CD4-positive, alpha-beta T cell (primary cell): ENCODE data around the gene HS3ST3B1. TPM values are rescaled to one million over a fixed set of nuclear protein-coding genes. Genes with fewer than 3 reads are reported as not detected.

ENCODE experiments used
- ATAC-seq: fragments of 200-7000 bp; cut with Tn5 transposase; one replicate; pipeline ENCODE4 v1.10.0; 2022; ENCODE audit warnings: mild to moderate bottlenecking; ENCODE audit not compliant: poor library complexity
- CTCF ChIA-PET: fragments of 350-600 bp; sonication (Branson Sonifier 250); formaldehyde crosslinking; loops from one replicate; lab custom pipeline; 2021; ENCODE audit warnings: antibody characterized with exemption, inconsistent platforms; lab: Charles Lee
- POLR2A ChIA-PET: fragments of 350-600 bp; sonication (Branson Sonifier 250); formaldehyde crosslinking; loops from one replicate; lab custom pipeline; 2021; ENCODE audit warnings: antibody characterized with exemption, inconsistent platforms; lab: Charles Lee
- DNase-seq, 14 experiments: peaks; one replicate each; pipeline ENCODE4 v3.0.0-alpha.2; 2013 to 2020; ENCODE audit warnings: mixed read lengths in 2 of 14
- H3K27ac ChIP-seq, 2 donors: one replicate each; pipeline versions ENCODE4 v1.5.1 to v1.7.0; 2013; ENCODE audit warnings: low read length in 2 of 2, low read depth in 1 of 2, mild to moderate bottlenecking in 1 of 2
- H3K27me3 ChIP-seq, 2 experiments: 1 replicate in 1 of 2; 2 replicates in 1 of 2; pipeline versions ENCODE4 v1.6.1 to v1.7.0; 2013; ENCODE audit warnings: low read length in 2 of 2, control low read depth in 1 of 2, mild to moderate bottlenecking in 1 of 2, moderate library complexity in 1 of 2; ENCODE audit not compliant: insufficient read depth in 2 of 2, control insufficient read depth in 1 of 2
- H3K36me3 ChIP-seq: one replicate; pipeline ENCODE4 v1.6.1; 2013; ENCODE audit warnings: low read length, control low read depth; ENCODE audit not compliant: insufficient read depth
- H3K4me1 ChIP-seq: one replicate; pipeline ENCODE4 v1.6.1; 2013; ENCODE audit warnings: low read length, control low read depth; ENCODE audit not compliant: insufficient read depth
- H3K4me3 ChIP-seq: one replicate; pipeline ENCODE4 v1.5.1; 2013; ENCODE audit warnings: mild to moderate bottlenecking, low read length, moderate library complexity
- H3K9me3 ChIP-seq, 2 experiments: 1 replicate in 1 of 2; 2 replicates in 1 of 2; pipeline versions ENCODE4 v1.6.1 to v1.7.0; 2013; ENCODE audit warnings: low read length in 2 of 2, mild to moderate bottlenecking in 2 of 2, control low read depth in 1 of 2, moderate library complexity in 1 of 2; ENCODE audit not compliant: control insufficient read depth in 1 of 2, insufficient read depth in 1 of 2
- H3K27ac Mint-ChIP-seq: one replicate; pipeline ENCODE4 v1.8.0; 2020; ENCODE audit warnings: mixed read lengths
- H3K27me3 Mint-ChIP-seq: one replicate; pipeline ENCODE4 v1.8.0; 2021; ENCODE audit warnings: mixed read lengths
- H3K36me3 Mint-ChIP-seq: one replicate; pipeline ENCODE4 v1.8.0; 2021; ENCODE audit warnings: low read depth, mixed read lengths
- H3K4me1 Mint-ChIP-seq: one replicate; pipeline ENCODE4 v1.8.0; 2021; ENCODE audit warnings: low read depth, mixed read lengths
- H3K4me3 Mint-ChIP-seq: one replicate; pipeline ENCODE4 v1.8.0; 2020; ENCODE audit warnings: mild to moderate bottlenecking, mixed read lengths
- H3K9me3 Mint-ChIP-seq: one replicate; pipeline ENCODE4 v1.8.0; 2020; ENCODE audit warnings: mixed read lengths
- CTCF ChIP-seq: fragments of 200-600 bp; IDR thresholded peaks from one replicate; pipeline ENCODE4 v1.8.0; 2022; ENCODE audit warnings: antibody characterized with exemption, mild to moderate bottlenecking
- intact Hi-C, 2 experiments: fragments of 100-400 bp; cut with DNase I in 1 of 2; cut with micrococcal nuclease in 1 of 2; formaldehyde crosslinking; loops; one replicate each; pipeline versions ENCODE4 v1.15.1 to v1.9.0; 2023 to 2025; cut with DNase I, micrococcal nuclease
- total RNA-seq, 174 experiments: library from RNA in 2 of 174; stranded (reverse) in 2 of 174; gene quantifications; one replicate each; pipeline ENCODE4 v1.2.3 and lab custom pipeline; 2021 to 2026

HS3ST3B1 gene
- total RNA-seq, 2 experiments from 2014 or later = 9.3 to 11.5 TPM

DNA sequence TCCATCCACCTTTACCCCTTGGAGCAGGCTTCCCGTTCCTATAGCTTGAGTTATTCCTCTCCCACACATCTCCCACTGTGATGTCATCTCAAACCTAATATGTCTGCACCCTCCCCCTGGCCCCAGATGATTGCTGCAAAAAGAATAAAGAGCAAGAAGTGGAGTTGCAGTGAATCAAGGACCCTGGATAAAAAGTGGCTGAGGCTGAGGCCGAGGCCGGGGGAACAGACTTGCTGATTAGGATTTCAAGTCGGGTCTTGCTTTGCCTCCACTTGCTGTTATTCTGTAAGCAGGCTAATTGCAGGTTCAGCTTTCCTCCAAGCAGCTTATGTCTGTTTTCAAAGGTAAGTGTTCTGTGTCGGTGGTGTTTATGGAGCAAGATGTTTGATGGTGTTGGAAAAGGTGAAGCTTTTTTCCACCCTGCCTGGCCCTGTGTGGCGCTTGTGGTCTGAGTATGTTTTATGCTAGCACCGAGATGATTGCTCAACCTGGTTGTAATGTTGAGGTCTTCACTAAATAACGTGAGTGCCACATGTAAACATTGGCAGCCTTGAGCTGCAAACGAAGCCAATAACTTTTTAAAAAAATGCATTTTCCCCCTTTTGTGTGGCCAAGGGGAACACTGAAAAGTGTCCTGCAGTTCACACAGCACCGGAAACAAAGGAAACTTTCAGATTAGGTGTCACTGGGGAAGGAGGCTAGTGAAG is 15.4 kb downstream of the HS3ST3B1 start:
- Mint-ChIP-seq H3K27ac (peak overlapping the region; percentile 52), H3K27me3 (no peaks in the 10 kb centered on the region), H3K4me3 (no peak overlapping the region), H3K9me3 (no peaks in the 10 kb centered on the region), H3K36me3 (peaks cover 48% of the 10 kb centered on the region), H3K4me1 (peaks cover 88% of the 10 kb centered on the region)
- CTCF ChIA-PET = interaction anchor here (1.6 kb wide), 1 partner anchor 10 kb away, joined by 3 read pairs; no protein-coding TSS in a partner anchor
- Histone ChIP-seq H3K4me1 (peaks cover 56% of the 10 kb centered on the region), H3K27me3 (no peaks in the 10 kb centered on the region), H3K4me3 (no peak overlapping the region), H3K36me3 (peaks cover 22% of the 10 kb centered on the region), H3K9me3 (no peaks in the 10 kb centered on the region), H3K27ac (no peak overlapping the region)
- POLR2A ChIA-PET = no interaction called here
- no peak for ATAC-seq
- intact Hi-C loops = no loop called here
- TF ChIP-seq CTCF = no peak
- DNase-seq = no peak

DNA sequence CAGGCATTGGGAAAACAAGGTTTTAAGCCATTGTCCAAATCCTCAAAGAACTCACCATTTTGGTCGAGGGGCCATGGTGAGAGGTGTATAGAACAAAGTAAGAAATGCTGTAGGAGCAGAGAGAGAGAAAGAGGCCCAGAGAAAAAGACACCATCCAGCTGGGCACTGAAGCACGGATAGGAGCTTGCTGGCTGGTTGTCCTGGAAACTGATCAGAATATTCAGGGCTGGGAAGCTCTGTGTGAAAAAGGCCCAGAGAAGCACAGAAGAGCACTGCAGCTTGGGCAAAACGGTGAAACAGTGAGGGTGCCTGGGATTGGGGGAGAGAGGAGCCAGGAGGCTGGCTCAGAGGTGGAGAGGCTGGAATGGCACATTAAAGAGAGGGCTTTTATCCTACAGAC is 16.5 kb downstream of the HS3ST3B1 start:
- H3K9me3 Mint-ChIP-seq = no peaks in the 10 kb centered on the region
- intact Hi-C loops = no loop called here
- peaks cover 88% of the 10 kb centered on the region for H3K4me1 Mint-ChIP-seq
- peak overlapping the region; percentile 52 for H3K27ac Mint-ChIP-seq
- H3K4me3 ChIP-seq = no peak overlapping the region
- ChIA-PET CTCF (no interaction called here), POLR2A (no interaction called here)
- H3K4me3 Mint-ChIP-seq = peak overlapping the region; percentile 61
- no peak for TF ChIP-seq CTCF
- peaks cover 37% of the 10 kb centered on the region for H3K36me3 Mint-ChIP-seq
- DNase-seq = no peak
- H3K4me1 ChIP-seq = peaks cover 62% of the 10 kb centered on the region
- no peaks in the 10 kb centered on the region for H3K9me3 ChIP-seq
- no peaks in the 10 kb centered on the region for H3K27me3 Mint-ChIP-seq
- H3K27me3 ChIP-seq = no peaks in the 10 kb centered on the region
- no peak for ATAC-seq
- H3K36me3 ChIP-seq = peaks cover 19% of the 10 kb centered on the region
- no peak overlapping the region for H3K27ac ChIP-seq

DNA sequence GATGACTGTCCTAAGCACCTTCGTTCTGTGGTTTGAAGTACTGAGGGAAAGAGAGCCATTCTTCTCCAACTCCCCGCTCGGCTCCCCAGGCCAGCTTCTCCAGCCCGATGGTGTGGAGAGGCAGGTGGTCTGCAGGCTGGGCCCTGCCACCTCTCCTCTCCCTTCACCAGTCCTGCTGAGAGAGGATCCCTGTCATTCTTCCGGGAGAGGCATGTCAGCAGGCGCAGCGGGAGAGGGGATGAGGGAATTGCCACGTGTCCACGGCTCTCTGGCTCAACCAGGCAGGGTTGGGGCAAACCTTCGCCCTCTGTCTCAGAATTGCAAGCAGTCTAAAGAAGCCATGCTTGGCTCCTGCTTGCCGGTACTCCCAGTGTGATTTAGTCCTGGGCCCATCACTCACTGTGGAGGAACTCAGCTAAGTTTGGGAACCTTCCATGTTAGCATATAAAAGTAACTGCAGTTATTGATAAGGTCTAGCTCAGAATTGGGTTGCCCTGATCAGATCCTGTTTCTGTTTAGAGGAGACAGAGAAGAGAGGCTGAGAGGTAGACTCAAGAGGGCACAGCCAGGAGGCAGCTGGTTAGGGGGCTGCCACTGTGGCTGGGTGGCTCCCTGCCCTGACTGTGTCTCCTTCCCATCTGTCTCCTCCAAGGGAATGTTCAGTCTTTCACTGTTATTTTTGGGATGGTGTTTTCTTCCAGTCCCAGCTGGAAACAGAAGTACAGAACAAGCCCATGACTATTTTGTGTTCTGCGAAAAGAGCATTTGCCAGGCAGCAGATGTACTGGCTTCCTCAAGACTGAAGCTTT is 17.4 kb downstream of the HS3ST3B1 start:
- Mint-ChIP-seq H3K36me3 (peaks cover 30% of the 10 kb centered on the region), H3K9me3 (no peaks in the 10 kb centered on the region), H3K4me3 (peak overlapping the region; percentile 59), H3K4me1 (peaks cover 90% of the 10 kb centered on the region), H3K27me3 (no peaks in the 10 kb centered on the region), H3K27ac (peak overlapping the region; percentile 69)
- H3K4me1 ChIP-seq = peaks cover 65% of the 10 kb centered on the region
- DNase-seq (no peak), ATAC-seq (no peak)
- TF ChIP-seq CTCF = no peak
- H3K4me3 ChIP-seq = no peak overlapping the region
- ChIA-PET POLR2A (interaction anchor here (0.6 to 1.5 kb wide), 4 partner anchors 9 to 110 kb away, joined by 3 to 7 read pairs (median 4); partner anchors contain the start of gene HS3ST3B1), CTCF (interaction anchor here (1.2 kb wide), 1 partner anchor 16 kb away, joined by 4 read pairs; no protein-coding TSS in a partner anchor)
- intact Hi-C loops = no loop called here
- no peak overlapping the region for H3K27ac ChIP-seq
- no peaks in the 10 kb centered on the region for H3K27me3 ChIP-seq
- no peaks in the 10 kb centered on the region for H3K9me3 ChIP-seq
- peaks cover 13% of the 10 kb centered on the region for H3K36me3 ChIP-seq
